ENCODE results near the gene GLRA1. TPM values are rescaled to one million over a fixed set of nuclear protein-coding genes. Genes with fewer than 3 reads are reported as not detected.

GLRA1 gene
- total RNA-seq, 4 donors from 2014 or later = not detected

- 67% methylated on average over 2 of the region's 2 CpGs for WGBS
- DNase-seq (ENCODE audit: extremely low spot score) = no peak
- Histone ChIP-seq H3K4me1 (no peaks in the 10 kb centered on the region), H3K36me3 (no peaks in the 10 kb centered on the region), H3K27me3 (no peaks in the 10 kb centered on the region), H3K4me3 (no peak overlapping the region), H3K9me3 (no peaks in the 10 kb centered on the region), H3K27ac (replicated peaks in 1 of 4) (no peak overlapping the region)
- TF ChIP-seq EP300 (IDR thresholded peaks at IDR 0.05) = no peak
- no peak for TF ChIP-seq POLR2A (IDR thresholded peaks at IDR 0.05; ENCODE audit: low read depth)
- TF ChIP-seq POLR2AphosphoS5 (IDR thresholded peaks at IDR 0.05) = no peak
- TF ChIP-seq, protein P1, sequence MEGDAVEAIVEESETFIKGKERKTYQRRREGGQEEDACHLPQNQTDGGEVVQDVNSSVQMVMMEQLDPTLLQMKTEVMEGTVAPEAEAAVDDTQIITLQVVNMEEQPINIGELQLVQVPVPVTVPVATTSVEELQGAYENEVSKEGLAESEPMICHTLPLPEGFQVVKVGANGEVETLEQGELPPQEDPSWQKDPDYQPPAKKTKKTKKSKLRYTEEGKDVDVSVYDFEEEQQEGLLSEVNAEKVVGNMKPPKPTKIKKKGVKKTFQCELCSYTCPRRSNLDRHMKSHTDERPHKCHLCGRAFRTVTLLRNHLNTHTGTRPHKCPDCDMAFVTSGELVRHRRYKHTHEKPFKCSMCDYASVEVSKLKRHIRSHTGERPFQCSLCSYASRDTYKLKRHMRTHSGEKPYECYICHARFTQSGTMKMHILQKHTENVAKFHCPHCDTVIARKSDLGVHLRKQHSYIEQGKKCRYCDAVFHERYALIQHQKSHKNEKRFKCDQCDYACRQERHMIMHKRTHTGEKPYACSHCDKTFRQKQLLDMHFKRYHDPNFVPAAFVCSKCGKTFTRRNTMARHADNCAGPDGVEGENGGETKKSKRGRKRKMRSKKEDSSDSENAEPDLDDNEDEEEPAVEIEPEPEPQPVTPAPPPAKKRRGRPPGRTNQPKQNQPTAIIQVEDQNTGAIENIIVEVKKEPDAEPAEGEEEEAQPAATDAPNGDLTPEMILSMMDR (IDR thresholded peaks at IDR 0.05) = no peak
- intact Hi-C loops (cut with DNase I) = no loop called here
These were observed 27.6 kb upstream of the GLRA1 start for GRCh38 chr5:151952238-151952637.

- Histone ChIP-seq H3K27ac (replicated peaks in 1 of 4) (no peak overlapping the region), H3K27me3 (no peaks in the 10 kb centered on the region), H3K4me1 (no peaks in the 10 kb centered on the region), H3K36me3 (no peaks in the 10 kb centered on the region), H3K4me3 (no peak overlapping the region), H3K9me3 (no peaks in the 10 kb centered on the region)
- WGBS = 65% methylated on average over 2 of the region's 9 CpGs
- TF ChIP-seq POLR2A (IDR thresholded peaks at IDR 0.05; ENCODE audit: low read depth) (no peak), EP300 (IDR thresholded peaks at IDR 0.05) (no peak), POLR2AphosphoS5 (IDR thresholded peaks at IDR 0.05) (no peak)
- TF ChIP-seq, protein P1 (IDR thresholded peaks at IDR 0.05) = no peak
- peak; percentile 39 for DNase-seq (ENCODE audit: extremely low spot score)
- intact Hi-C loops (cut with DNase I) = no loop called here
These were observed 26.1 kb upstream of the GLRA1 start for GRCh38 chr5:151950706-151951105.

GRCh38 chr5:151949701-151950308, 25.2 kb upstream of the GLRA1 start:
- no peaks in the 10 kb centered on the region for H3K36me3 ChIP-seq
- H3K4me1 ChIP-seq = no peaks in the 10 kb centered on the region
- no peak overlapping the region for H3K4me3 ChIP-seq
- TF ChIP-seq POLR2A (IDR thresholded peaks at IDR 0.05; ENCODE audit: low read depth) (no peak), POLR2AphosphoS5 (IDR thresholded peaks at IDR 0.05) (no peak), EP300 (IDR thresholded peaks at IDR 0.05) (no peak)
- TF ChIP-seq, protein P1 (IDR thresholded peaks at IDR 0.05) = no peak
- H3K27ac ChIP-seq (replicated peaks in 1 of 4) = no peak overlapping the region
- WGBS = 80% methylated on average over 5 of the region's 5 CpGs
- DNase-seq (ENCODE audit: extremely low spot score) = peak; percentile 60
- no peaks in the 10 kb centered on the region for H3K9me3 ChIP-seq
- no peaks in the 10 kb centered on the region for H3K27me3 ChIP-seq
- intact Hi-C loops (cut with DNase I) = no loop called here

GRCh38 chr5:151949113-151949512, 24.5 kb upstream of the GLRA1 start:
- H3K36me3 ChIP-seq = no peaks in the 10 kb centered on the region
- DNase-seq (ENCODE audit: extremely low spot score) = peak; percentile 50
- H3K27ac ChIP-seq (replicated peaks in 1 of 4) = no peak overlapping the region
- H3K4me3 ChIP-seq = no peak overlapping the region
- H3K4me1 ChIP-seq = no peaks in the 10 kb centered on the region
- intact Hi-C loops (cut with DNase I) = no loop called here
- TF ChIP-seq, protein P1 (IDR thresholded peaks at IDR 0.05) = no peak
- TF ChIP-seq EP300 (IDR thresholded peaks at IDR 0.05) (no peak), POLR2AphosphoS5 (IDR thresholded peaks at IDR 0.05) (no peak), POLR2A (IDR thresholded peaks at IDR 0.05; ENCODE audit: low read depth) (no peak)
- no peaks in the 10 kb centered on the region for H3K27me3 ChIP-seq
- H3K9me3 ChIP-seq = no peaks in the 10 kb centered on the region
- WGBS = 54% methylated on average over 3 of the region's 3 CpGs

All from esophagus muscularis mucosa (tissue), 4 donors.